Transverse colon (tissue), 3 donors: ENCODE measurements around the gene SEZ6L2.

Source experiments
- EP300 ChIP-seq: sonication (generic); formaldehyde crosslinking; IDR thresholded peaks from one replicate; pipeline ENCODE4 v1.6.1; 2017; ENCODE audit warnings: antibody characterized with exemption, low read depth
- TF ChIP-seq, protein P1 (sequence below), 5 experiments: fragments of 200-600 bp in 3 of 5; fragments of 450-650 bp in 2 of 5; sonication (generic) in 3 of 5; IDR thresholded peaks; 1 replicate in 2 of 5; 2 replicates in 3 of 5; pipeline ENCODE4 v1.5.1; 2016 to 2017; ENCODE audit warnings: antibody characterized with exemption in 5 of 5, inconsistent platforms in 3 of 5, mild to moderate bottlenecking in 2 of 5, moderate library complexity in 1 of 5

DNA sequence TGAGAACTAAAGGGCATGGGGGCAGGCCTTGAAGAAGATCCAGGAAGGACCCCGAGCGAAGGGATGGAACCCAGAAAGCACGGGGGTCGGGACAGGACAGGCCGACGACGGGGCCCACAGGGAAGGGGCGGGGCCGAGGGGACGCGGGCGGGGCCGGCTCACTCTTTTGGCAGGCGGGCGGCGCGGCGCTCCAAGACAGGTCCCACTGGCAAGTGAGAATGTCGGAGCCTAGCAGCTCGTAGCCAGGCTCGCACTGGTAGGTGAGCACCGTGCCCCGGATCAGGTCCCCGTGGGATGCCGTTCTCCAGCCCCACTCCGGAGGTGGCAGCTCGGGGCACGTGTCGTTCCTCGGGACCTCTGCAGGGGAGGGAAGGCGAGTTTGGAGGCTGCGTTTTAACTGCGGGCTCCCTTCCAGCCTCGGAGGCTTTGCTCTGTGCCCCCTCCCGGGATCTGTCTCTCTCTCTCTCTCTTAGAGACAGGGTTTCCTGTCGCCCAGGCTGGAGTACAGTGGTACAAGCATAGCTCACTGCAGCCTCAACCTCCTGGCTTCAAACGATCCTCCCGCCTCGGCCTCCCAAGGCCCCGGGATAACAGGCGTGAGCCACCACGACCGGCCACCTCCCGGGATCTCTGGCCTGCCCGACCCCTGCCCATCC lies 22.6 kb downstream of the SEZ6L2 start:
- TF ChIP-seq, protein P1, sequence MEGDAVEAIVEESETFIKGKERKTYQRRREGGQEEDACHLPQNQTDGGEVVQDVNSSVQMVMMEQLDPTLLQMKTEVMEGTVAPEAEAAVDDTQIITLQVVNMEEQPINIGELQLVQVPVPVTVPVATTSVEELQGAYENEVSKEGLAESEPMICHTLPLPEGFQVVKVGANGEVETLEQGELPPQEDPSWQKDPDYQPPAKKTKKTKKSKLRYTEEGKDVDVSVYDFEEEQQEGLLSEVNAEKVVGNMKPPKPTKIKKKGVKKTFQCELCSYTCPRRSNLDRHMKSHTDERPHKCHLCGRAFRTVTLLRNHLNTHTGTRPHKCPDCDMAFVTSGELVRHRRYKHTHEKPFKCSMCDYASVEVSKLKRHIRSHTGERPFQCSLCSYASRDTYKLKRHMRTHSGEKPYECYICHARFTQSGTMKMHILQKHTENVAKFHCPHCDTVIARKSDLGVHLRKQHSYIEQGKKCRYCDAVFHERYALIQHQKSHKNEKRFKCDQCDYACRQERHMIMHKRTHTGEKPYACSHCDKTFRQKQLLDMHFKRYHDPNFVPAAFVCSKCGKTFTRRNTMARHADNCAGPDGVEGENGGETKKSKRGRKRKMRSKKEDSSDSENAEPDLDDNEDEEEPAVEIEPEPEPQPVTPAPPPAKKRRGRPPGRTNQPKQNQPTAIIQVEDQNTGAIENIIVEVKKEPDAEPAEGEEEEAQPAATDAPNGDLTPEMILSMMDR (IDR thresholded peaks at IDR 0.05), result no peak
- no peak for TF ChIP-seq EP300
